Astrocyte of the cerebellum (primary cell): ENCODE results near the gene TPP1.
A peak's percentile ranks its signal among the peaks of the same experiment; 100 is the strongest.

ENCODE experiments used
- DNase-seq: peaks from one replicate; pipeline ENCODE4 v3.0.0-alpha.2; 2011; ENCODE audit warnings: low read depth
- H3K4me3 ChIP-seq: 2 replicates; pipeline ENCODE4 v1.5.1; 2011; ENCODE audit warnings: mild to moderate bottlenecking, low read depth, low read length, moderate library complexity
- in situ Hi-C: cut with HindIII; loops from 2 replicates; pipeline ENCODE4 v1.10.0; 2017; ENCODE audit warnings: low sequenced_read_pairs
- TF ChIP-seq, protein P1 (sequence below): IDR thresholded peaks from 2 replicates; pipeline ENCODE4 v1.5.1; 2012; ENCODE audit warnings: low read length, low read depth, moderate library complexity, mild to moderate bottlenecking; ENCODE audit errors: missing control alignments

TPP1 gene

DNA sequence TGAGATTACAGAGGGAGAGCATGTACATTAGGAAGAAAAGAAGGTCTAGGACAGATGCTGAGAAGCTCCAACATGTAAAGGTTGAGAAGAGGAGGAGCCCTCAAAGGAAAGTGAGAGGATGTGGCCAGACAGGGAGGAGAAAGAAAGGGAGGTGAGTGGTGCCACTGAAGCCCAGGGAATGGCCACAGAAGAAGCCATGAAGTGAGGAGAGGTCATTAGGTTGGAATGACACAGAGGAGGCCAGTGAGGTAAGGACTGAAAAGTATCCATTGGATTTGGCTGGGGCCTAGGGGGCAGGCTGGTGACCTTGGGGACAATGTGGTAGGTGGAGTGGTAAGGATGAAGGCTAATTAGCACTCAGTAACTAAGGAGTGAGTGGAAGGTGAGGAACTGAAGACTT lies 39.4 kb upstream of the TPP1 start:
- no peak overlapping the region for H3K4me3 ChIP-seq
- TF ChIP-seq, protein P1, sequence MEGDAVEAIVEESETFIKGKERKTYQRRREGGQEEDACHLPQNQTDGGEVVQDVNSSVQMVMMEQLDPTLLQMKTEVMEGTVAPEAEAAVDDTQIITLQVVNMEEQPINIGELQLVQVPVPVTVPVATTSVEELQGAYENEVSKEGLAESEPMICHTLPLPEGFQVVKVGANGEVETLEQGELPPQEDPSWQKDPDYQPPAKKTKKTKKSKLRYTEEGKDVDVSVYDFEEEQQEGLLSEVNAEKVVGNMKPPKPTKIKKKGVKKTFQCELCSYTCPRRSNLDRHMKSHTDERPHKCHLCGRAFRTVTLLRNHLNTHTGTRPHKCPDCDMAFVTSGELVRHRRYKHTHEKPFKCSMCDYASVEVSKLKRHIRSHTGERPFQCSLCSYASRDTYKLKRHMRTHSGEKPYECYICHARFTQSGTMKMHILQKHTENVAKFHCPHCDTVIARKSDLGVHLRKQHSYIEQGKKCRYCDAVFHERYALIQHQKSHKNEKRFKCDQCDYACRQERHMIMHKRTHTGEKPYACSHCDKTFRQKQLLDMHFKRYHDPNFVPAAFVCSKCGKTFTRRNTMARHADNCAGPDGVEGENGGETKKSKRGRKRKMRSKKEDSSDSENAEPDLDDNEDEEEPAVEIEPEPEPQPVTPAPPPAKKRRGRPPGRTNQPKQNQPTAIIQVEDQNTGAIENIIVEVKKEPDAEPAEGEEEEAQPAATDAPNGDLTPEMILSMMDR = no peak
- DNase-seq = no peak
- in situ Hi-C loops = no loop called here

DNA sequence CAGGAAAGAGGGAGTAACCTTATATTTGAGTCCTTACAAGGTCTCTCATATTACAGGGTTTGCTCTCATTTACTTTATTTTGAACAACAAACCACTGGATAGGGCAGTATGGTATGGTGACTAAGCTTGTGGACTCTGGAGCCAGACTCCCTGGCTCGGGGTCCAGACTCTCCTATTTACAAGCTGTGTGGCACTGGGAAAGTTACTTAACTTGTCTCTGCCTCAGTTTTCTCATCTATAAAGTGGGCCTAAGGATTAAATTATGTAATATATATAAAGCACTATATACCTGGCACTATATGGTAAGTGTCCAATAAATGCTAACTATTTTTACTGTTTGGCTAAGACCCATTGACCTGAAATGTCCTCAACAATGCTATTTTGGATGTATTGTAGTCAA lies 38.1 kb upstream of the TPP1 start:
- DNase-seq = no peak
- in situ Hi-C loops = no loop called here
- TF ChIP-seq, protein P1 = no peak
- H3K4me3 ChIP-seq = no peak overlapping the region

DNA sequence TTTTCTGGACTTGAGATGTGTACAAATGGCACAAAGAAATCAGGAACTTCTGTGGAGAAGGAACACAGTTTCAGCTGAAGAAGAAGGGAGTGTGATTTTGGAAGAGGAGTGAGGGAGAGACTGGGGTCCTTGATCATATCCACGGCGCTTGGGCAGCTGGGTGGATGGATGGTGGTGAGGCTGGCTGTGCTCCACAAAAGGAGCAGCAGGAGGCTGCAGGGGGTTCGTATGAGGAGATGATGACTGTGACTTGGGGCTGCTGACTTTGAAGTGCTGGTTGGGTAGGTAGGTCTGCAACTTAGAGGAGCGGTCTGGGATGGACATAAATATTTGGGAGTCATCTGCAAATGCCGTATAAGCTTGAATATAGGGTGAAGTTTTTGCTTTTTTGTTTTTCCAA lies 37.7 kb upstream of the TPP1 start:
- TF ChIP-seq, protein P1 = no peak
- H3K4me3 ChIP-seq = no peak overlapping the region
- no peak for DNase-seq
- in situ Hi-C loops = no loop called here

GRCh38 chr11:6656584-6656915 lies 37.3 kb upstream of the TPP1 start:
- H3K4me3 ChIP-seq = peak overlapping the region; percentile 55
- no peak for DNase-seq
- in situ Hi-C loops = no loop called here
- TF ChIP-seq, protein P1 = no peak

DNA sequence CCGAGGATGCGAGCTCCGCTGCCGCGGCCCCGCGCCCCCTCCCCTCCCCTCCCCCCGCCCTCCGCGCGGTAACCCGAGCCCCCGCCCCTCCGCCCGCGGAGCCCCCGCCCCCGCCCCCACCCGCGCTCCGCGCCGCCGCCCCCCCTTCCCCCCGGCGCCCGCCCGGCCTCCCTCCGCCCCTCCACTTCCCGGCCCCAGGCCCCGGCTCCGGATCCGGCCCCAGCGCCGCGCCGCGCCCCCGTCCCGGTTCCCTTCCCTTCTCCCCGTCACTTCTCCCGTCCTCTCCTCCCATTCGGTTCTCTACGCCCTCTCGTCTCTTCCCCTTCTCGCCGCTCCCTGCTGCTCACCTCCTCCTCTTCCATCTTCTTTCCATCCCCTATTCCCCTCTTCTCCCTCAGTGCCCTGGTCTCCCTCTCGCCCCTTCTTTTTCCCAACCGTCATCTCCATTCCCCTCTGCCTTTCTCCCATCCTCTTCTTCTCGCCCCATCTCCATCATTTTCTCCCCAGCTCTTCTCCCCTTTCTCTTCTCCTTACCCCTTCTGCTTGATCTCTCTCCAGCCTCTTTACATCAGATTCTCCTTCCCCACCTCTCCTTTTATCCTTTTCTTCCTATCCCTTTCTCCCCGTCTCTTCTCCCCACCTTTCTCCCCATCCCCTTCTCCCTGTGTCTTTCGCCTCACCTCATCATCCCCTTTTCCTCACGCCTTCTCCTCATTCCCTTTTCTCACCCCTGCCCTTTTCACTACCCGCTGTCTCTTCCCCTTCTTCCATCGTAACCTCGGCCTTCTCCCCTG lies 36.8 kb upstream of the TPP1 start, which contains the start of gene DCHS1:
Gene DCHS1 (minus strand): TSS at position 20 of the 794 bp plus-strand sequence. CDS start 14,196 bp downstream, outside the sequence.
- TF ChIP-seq, protein P1 = no peak
- in situ Hi-C loops = no loop called here
- DNase-seq = no peak
- peak within 1 kb of the TSS; percentile 55 for H3K4me3 ChIP-seq

- TF ChIP-seq, protein P1 = no peak
- in situ Hi-C loops = no loop called here
- peak overlapping the region; percentile 55 for H3K4me3 ChIP-seq
- DNase-seq = no peak
These were observed 36.0 kb upstream of the TPP1 start for GRCh38 chr11:6655020-6655789.
